Brain pericyte (primary cell): ENCODE results near the gene CBLL2.
"Not testable (repeated sequence)": the region's sequence is repeated elsewhere in the genome, so short reads cannot be mapped to it uniquely, and the experiment has no call there.

Experiments
- DNase-seq: peaks from one replicate; pipeline ENCODE4 v3.0.0-alpha.2; 2012; ENCODE audit warnings: low read depth, low spot score

Gene CBLL2

DNA sequence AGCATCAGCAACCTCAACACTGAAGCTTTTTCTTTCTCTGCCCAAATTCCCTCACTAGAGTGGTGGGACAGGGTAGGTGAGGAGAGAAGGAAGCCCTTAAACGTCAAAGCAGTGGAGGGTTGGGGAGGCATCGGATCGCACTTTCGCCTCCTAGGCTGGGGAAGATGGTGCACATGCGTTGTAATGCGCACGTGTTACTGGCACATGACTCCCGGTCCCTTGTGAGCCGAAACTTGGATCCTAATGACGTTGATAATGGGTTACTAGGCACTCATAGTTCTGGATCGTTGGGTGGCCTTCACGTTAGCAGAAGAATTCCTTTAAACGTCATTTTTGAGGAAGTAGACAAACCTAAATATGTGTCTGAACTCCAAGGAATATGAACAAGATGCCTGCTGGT, at the start of gene CBLL2:
CBLL2 (plus strand) TSS at position 301 of the 400 bp plus-strand sequence; CDS start at position 380, 79 bp downstream.
- no peak for DNase-seq

DNA sequence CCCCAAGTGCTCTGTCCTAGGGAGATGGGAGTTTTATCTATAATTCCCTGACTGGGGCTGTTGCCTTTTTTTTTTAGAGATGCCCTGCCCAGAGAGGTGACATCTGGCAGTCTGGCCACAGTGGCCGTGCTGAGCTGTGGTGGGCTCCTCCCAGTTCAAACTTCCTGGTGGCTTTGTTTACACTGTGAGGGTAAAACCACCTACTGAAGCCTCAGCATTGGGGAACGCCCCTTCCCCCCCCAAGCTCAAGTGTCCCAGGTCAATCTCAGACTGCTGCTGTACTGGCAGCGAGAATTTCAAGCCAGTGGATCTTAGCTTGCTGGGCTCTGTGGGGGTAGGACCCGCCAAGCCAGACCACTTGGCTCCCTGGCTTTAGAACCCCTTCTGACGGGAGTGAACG, 38.3 kb upstream of the CBLL2 start:
- DNase-seq: no peak

GRCh38 chrX:22237479-22237878, 35.2 kb upstream of the CBLL2 start:
- DNase-seq: no peak

DNA sequence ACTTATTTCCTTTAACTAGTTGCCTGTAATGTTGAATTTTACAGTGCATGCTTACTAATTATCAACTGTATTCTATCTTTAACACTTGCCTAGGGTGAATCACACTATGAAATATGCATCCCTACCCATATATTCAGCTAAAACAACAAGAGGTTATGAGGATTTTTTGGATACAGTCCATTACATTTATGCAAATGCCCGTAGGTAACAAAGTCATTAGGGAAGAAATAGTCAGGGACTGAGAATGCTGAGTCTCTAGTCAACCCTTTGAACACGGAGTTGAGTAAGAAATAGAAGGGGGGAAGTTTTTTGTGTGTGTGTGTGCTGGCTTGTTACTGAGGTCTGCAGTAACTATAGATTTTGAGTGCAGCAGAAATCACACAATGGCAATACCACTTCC, 26.1 kb upstream of the CBLL2 start:
- DNase-seq: no peak

DNA sequence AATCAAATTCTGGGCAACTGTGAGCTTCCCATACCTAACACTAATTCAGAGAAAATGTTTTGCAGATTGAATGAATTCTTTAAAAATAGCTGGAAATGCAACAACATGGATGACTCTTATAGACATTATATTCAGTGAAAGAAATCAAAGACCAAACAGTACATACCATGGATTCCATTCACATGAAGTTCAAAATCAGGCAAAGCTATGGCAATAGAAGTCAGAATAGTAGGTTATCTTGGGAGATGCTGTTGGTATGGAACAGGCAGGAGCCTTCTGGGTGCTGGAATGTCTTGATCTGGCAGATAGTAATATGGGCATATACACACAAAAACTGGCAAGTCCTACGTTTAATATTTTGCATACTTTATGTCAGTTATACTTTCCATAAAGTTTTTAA, 25.5 kb upstream of the CBLL2 start:
- DNase-seq: no peak

DNA sequence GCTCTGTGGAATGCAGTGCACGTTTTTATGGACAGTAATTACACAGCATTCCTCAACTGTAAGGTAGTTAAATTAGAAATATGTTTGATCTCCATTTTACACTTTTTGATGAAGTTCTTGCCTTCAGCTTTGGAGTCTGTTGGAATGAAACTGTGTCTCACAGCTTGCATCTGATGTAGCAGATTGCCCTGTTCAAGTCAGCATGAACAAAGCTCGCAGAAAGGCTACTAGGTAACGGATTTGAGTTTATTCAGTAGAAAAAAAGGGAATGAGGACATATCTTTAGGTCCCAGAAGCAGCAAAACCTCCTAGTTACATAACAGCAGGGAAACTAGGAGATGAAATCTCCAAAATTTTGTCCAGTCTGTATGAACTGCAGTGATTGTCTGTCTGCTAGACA, 24.3 kb upstream of the CBLL2 start:
- no peak for DNase-seq

GRCh38 chrX:22249371-22249770, 23.3 kb upstream of the CBLL2 start:
- DNase-seq: no peak

- no peak for DNase-seq
Observed at GRCh38 chrX:22268706-22269105, 4.0 kb upstream of the CBLL2 start.

GRCh38 chrX:22273714-22274317, 1.1 kb downstream of the CBLL2 start:
- no peak for DNase-seq

GRCh38 chrX:22276781-22277180, 4.1 kb downstream of the CBLL2 start:
- no peak for DNase-seq

DNA sequence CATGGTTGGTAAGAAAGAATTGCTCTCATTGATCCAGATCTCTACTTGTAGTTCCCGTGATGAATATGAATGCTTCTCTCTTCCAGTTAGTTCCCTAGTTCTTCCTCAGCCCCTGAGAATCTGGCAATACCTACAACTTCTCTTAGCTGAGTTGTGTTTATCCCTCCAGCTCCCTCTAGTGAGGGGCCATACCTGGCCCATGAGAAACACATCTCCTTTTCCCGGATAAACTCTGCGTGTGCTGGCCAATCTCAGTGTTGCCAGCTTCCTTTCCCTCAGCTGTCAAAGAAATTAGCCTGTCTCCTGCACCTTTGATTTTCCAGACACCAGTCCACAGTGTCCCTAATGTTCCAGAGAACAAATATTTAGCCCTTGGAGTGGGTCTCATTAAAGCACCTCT, 5.7 kb downstream of the CBLL2 start:
- DNase-seq: no peak

GRCh38 chrX:22289209-22289608, 16.5 kb downstream of the CBLL2 start:
- not testable (repeated sequence) for DNase-seq

- DNase-seq: no peak
Observed at GRCh38 chrX:22296871-22297270, 24.2 kb downstream of the CBLL2 start.

GRCh38 chrX:22300130-22300529, 27.4 kb downstream of the CBLL2 start:
- DNase-seq: peak; percentile 5

DNA sequence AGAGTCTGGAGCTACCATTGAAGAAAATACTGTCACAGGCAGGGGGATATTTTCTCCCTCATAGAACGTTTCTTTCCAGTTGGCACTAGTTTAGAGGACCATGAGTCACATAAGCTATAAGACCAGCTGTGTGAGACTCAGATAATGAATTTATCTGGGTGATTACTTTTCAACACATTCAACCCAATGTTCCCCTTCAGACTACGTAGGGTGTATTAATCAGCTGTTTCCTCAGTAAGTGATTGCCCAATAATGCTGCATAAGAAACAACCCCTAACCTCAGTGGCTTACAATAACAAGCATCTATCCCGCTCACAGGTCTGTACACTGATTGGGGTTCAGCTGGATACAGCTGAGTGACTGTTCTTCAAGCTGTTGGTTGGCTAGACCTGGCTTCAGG, 38.1 kb downstream of the CBLL2 start:
- DNase-seq: no peak

DNA sequence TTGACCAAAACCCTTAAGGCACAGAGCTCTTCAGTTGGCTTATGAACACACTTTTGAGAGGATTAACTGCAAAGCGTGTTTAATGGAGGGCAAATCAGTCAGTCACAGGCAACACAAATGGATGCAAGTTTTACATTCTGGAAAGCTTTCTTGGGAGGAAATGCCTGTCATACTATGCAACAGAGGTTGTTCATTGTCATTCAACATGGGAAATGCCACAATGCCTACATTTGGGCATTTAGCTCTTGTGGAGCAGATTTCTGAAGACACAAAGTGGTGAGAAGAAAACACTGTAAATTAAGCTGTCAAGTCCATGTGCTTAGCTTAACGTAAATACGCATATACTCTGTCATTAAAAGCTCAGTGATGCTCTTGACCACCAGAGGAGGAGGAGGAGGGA, 41.1 kb downstream of the CBLL2 start:
- DNase-seq: no peak

DNA sequence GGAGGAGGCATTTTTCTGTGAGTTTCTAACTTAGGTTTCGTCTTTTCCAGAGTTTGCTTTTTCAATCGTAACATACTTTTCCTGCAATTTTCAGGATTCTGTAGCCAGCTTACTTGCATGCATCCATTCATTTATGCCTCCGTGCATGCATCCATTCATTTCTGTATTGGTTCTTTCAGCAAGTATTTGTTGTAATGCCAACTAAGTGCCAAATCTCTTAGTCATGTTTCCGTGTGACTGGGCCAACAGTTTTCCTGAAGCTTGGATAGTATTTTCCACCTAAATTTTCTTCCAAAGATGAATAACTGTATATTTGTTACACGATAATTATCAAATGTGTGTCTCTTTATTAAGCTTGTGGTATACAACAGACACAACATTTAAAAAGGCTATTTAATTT, 41.5 kb downstream of the CBLL2 start:
- no peak for DNase-seq

DNA sequence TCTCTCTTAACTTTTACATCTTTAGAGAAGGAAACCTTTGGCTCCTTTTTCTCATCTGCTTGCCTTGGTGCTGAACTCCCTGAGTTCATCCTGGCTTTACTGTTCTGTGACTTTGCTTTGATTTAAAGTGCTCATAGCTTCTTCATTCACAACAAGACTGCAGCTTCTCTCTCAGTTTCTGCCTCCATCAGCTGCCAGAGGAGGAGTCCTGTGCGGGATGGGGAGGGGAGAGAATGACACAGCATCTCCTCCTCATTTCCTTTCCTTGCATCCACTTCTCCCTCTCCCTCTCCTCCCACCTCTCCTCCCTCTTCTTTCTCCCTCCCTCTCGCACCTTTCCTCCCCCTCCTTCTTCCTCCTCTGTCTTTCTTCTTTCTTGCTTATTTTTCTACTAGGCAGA, 42.0 kb downstream of the CBLL2 start:
- no peak for DNase-seq

- no peak for DNase-seq
Observed at GRCh38 chrX:22315151-22315550, 42.4 kb downstream of the CBLL2 start.

DNA sequence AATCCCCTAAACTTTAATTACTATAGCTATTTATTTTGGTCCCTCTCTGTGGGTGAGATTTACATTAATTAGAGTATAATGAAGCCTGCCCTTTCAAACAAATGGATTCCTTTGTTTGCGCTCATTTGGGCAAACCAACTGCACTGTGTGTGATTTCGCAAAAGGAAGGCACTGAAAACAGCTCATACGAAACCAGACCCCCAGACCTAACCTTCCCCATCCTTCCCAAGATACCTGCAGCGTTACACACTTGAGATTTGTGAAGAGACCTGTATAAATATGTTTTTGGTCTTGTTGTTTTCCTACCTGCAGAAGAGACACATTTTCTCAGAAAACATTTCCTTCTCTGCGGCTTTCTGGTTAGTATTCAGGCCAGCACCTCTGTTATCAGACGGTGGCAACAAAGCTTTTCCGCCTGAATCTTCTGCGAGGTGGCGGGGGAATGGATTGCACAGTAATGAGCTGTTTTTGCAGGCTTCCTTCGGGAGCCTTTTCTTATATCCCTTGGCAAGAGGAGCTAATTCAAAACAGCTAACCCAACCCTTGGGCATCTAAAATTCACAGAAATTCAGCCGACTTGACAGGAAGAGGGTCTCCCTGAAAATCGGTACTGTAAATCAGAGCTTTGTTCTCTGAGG, 47.6 kb downstream of the CBLL2 start:
- no peak for DNase-seq

GRCh38 chrX:22323541-22323940, 50.8 kb downstream of the CBLL2 start:
- DNase-seq: no peak
